ENCODE data around the gene ATPAF2.
"Not testable (repeated sequence)": the region's sequence is repeated elsewhere in the genome, so short reads cannot be mapped to it uniquely, and the experiment has no call there.

GRCh38 chr17:17995887-17996286 is 43.1 kb downstream of the ATPAF2 start:
- TF ChIP-seq CTCF (conservative IDR thresholded peaks at IDR 0.05; ENCODE audit: low read depth, low read length); EZH2 (IDR thresholded peaks at IDR 0.05; ENCODE audit: low read length, unreplicated experiment): not testable (repeated sequence)
